ENCODE data around the gene KRT78.

KRT78 gene

DNA sequence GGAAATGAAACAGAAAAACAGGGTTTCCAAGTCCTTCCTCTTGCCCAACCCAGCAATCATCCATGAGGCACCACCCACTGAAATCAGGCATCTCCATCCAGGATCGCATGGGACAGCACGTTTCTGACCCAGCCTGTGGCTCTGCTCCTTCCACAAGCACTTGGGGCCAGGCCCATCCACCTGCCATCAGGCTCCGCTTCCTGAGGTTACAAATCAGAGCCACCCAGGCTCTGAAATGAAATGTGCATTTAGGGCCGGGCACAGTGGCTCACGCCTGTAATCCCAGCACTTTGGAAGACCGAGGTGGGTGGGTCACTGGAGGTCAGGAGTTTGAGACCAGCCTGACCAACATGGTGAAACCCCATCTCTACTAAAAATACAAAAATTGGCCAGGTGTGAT is 717 bp upstream of the KRT78 start:
- H3K9me3 ChIP-seq (ENCODE audit: control insufficient read depth in 1 of 2, low read length in 2 of 2), result no peaks in the 10 kb centered on the region
- no peaks in the 10 kb centered on the region for H3K4me1 ChIP-seq (ENCODE audit: control insufficient read depth in 1 of 2, insufficient read depth in 2 of 2, low read length in 2 of 2)
- no peak overlapping the region for H3K27ac ChIP-seq (ENCODE audit: low read length)
- no peaks in the 10 kb centered on the region for H3K27me3 ChIP-seq (ENCODE audit: low read depth, low read length)
- H3K36me3 ChIP-seq (ENCODE audit: control insufficient read depth in 1 of 2, insufficient read depth in 2 of 2, low read length in 2 of 2), result no peaks in the 10 kb centered on the region
- H3K4me3 ChIP-seq (ENCODE audit: low read depth in 1 of 2, low read length in 2 of 2), result no peak overlapping the region

DNA sequence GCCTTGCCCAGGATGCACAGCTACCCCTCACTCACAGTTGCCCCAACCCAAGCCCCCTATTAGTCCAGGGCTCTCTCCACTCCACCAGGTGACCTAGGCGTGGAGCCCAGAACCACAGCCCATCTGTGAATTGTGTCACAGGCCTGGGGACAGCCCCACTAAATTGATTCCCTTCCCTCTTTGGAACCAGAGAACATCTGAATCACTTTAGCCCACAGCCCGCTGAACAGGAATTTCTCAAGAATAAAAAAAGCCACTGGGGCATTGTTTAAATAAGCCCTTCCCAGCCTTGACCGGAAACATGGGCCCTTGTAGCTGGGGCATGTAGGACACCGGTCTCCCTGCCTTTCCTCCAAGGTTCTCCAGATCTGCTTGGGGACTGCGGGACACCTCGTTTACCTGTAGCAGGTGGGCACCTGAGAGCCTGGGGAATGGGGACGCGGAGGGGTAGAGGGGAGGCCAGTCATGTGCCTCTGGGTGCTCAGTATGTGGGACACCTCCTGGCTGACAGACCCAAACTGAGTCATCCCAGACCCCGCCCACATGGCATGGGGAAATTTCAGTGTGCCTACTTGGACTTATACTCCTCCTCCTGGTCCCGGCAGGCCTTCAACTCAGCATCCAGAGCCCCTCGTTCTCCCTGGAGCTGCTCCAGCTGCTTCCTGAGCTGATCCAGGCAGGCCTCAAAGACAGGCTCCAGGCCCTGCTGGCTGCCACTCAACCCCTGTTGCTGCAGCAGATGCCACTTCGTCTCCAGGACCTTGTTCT is 1.3 kb downstream of the KRT78 start:
- Histone ChIP-seq H3K27ac (ENCODE audit: low read length) (no peak overlapping the region), H3K4me1 (ENCODE audit: control insufficient read depth in 1 of 2, insufficient read depth in 2 of 2, low read length in 2 of 2) (no peaks in the 10 kb centered on the region), H3K27me3 (ENCODE audit: low read depth, low read length) (no peaks in the 10 kb centered on the region), H3K4me3 (ENCODE audit: low read depth in 1 of 2, low read length in 2 of 2) (no peak overlapping the region), H3K9me3 (ENCODE audit: control insufficient read depth in 1 of 2, low read length in 2 of 2) (no peaks in the 10 kb centered on the region), H3K36me3 (ENCODE audit: control insufficient read depth in 1 of 2, insufficient read depth in 2 of 2, low read length in 2 of 2) (no peaks in the 10 kb centered on the region)

DNA sequence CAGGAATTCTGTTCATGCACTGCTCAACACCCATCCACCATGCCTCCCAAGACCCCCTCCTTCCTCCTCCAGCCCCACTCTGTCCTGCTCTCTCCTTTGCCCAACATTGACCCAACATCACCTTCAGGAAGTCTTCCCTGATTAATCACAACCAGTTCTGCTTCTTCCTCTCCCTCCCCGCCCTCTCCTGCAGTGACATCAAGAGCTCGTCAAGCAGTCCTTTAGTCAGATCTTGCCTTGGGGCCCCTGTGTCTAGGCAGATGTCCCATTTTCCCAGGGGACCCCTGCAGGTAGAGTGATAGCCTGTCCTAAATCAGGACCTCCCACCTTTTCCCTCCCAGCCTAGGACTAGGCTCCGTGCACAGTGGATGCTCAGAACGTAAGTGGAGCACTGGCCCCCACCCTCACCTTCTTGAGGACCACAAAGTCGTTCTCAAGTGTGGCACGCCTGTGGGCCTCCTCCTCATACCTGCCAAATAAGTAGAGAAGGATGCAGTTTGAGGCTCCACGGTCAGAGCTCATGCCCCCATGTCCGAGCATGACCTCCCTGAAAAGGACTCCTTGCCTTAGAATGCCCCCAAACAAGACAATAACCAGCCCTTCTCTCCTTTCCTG is 2.3 kb downstream of the KRT78 start:
- H3K27ac ChIP-seq (ENCODE audit: low read length), result no peak overlapping the region
- H3K4me3 ChIP-seq (ENCODE audit: low read depth in 1 of 2, low read length in 2 of 2), result no peak overlapping the region
- H3K9me3 ChIP-seq (ENCODE audit: control insufficient read depth in 1 of 2, low read length in 2 of 2), result no peaks in the 10 kb centered on the region
- H3K36me3 ChIP-seq (ENCODE audit: control insufficient read depth in 1 of 2, insufficient read depth in 2 of 2, low read length in 2 of 2), result no peaks in the 10 kb centered on the region
- H3K4me1 ChIP-seq (ENCODE audit: control insufficient read depth in 1 of 2, insufficient read depth in 2 of 2, low read length in 2 of 2), result no peaks in the 10 kb centered on the region
- no peaks in the 10 kb centered on the region for H3K27me3 ChIP-seq (ENCODE audit: low read depth, low read length)

DNA sequence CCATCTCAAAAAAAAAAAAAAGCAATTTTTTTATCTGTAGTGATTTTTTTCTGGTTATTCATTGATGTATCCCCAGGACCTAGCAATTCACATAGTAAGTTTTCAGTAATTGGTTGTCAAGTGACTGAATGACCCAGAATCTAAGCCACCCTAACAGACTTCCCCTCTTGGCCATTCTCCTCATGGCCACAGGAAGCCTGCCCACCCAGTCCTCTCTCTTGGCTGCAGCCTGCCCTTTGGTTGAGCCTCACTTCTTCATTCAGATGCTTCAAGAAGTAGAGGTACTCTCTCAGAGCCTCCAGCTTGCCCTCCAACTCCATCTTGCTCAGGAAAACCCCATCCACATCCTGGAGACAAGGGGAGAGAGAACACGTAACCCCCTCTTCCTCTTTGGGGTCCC is 2.8 kb downstream of the KRT78 start:
- Histone ChIP-seq H3K27ac (ENCODE audit: low read length) (no peak overlapping the region), H3K27me3 (ENCODE audit: low read depth, low read length) (no peaks in the 10 kb centered on the region), H3K9me3 (ENCODE audit: control insufficient read depth in 1 of 2, low read length in 2 of 2) (no peaks in the 10 kb centered on the region), H3K4me3 (ENCODE audit: low read depth in 1 of 2, low read length in 2 of 2) (no peak overlapping the region), H3K4me1 (ENCODE audit: control insufficient read depth in 1 of 2, insufficient read depth in 2 of 2, low read length in 2 of 2) (no peaks in the 10 kb centered on the region), H3K36me3 (ENCODE audit: control insufficient read depth in 1 of 2, insufficient read depth in 2 of 2, low read length in 2 of 2) (no peaks in the 10 kb centered on the region)

DNA sequence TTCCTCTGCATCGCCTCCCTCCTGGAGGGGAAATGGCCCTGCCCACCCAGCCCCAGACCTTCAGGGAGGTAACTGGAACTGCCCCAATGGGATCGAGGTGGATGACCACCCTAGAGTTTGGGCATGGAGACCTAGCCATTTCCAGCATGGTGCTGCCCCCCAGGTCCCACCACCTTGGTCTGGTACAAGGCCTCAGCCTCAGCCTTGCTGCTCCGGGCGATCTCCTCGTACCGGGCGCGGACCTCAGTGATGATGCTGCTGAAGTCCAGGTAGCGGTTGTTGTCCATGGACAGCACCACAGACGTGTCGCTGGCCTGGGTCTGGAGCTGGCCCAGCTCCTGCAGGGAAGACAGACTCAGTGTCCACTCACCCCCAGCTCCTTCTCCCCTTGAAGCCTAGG is 4.4 kb downstream of the KRT78 start:
- no peak overlapping the region for H3K27ac ChIP-seq (ENCODE audit: low read length)
- H3K9me3 ChIP-seq (ENCODE audit: control insufficient read depth in 1 of 2, low read length in 2 of 2), result no peaks in the 10 kb centered on the region
- no peaks in the 10 kb centered on the region for H3K36me3 ChIP-seq (ENCODE audit: control insufficient read depth in 1 of 2, insufficient read depth in 2 of 2, low read length in 2 of 2)
- H3K27me3 ChIP-seq (ENCODE audit: low read depth, low read length), result no peaks in the 10 kb centered on the region
- H3K4me3 ChIP-seq (ENCODE audit: low read depth in 1 of 2, low read length in 2 of 2), result no peak overlapping the region
- no peaks in the 10 kb centered on the region for H3K4me1 ChIP-seq (ENCODE audit: control insufficient read depth in 1 of 2, insufficient read depth in 2 of 2, low read length in 2 of 2)

DNA sequence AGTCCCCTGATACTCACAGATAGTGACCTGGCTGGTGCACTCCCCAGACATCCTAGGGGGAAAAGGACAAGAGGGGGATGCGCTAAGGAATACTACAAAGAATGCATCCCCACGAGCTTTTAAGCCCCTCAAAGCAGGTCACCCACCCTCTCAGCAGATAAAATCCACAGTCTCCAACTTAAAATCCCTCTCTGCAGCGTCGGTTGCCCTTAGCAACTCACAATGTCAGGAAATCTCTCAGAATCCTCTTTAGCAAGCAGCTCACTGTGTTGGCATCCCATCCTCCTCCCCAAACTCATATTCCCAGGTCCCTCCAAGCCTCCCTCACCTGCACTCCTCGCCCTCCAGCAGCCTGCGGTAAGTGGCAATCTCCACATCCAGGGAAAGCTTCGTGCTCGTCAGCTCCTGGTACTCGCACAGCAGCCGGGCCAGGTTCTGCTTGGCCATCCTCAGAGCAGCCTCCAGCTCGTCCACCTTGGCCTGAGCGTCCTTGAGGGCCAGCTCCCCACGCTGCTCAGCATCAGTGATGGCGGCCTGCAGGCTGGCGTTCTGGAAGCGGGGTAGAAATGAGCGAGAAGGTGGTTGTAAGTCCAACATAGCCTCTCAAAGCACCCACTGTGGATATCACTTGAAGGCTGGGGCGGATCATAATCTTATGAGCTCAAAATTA is 9.2 kb downstream of the KRT78 start:
- H3K4me3 ChIP-seq (ENCODE audit: low read depth in 1 of 2, low read length in 2 of 2), result no peak overlapping the region
- H3K36me3 ChIP-seq (ENCODE audit: control insufficient read depth in 1 of 2, insufficient read depth in 2 of 2, low read length in 2 of 2), result no peaks in the 10 kb centered on the region
- no peaks in the 10 kb centered on the region for H3K4me1 ChIP-seq (ENCODE audit: control insufficient read depth in 1 of 2, insufficient read depth in 2 of 2, low read length in 2 of 2)
- no peaks in the 10 kb centered on the region for H3K9me3 ChIP-seq (ENCODE audit: control insufficient read depth in 1 of 2, low read length in 2 of 2)
- no peaks in the 10 kb centered on the region for H3K27me3 ChIP-seq (ENCODE audit: low read depth, low read length)
- no peak overlapping the region for H3K27ac ChIP-seq (ENCODE audit: low read length)

DNA sequence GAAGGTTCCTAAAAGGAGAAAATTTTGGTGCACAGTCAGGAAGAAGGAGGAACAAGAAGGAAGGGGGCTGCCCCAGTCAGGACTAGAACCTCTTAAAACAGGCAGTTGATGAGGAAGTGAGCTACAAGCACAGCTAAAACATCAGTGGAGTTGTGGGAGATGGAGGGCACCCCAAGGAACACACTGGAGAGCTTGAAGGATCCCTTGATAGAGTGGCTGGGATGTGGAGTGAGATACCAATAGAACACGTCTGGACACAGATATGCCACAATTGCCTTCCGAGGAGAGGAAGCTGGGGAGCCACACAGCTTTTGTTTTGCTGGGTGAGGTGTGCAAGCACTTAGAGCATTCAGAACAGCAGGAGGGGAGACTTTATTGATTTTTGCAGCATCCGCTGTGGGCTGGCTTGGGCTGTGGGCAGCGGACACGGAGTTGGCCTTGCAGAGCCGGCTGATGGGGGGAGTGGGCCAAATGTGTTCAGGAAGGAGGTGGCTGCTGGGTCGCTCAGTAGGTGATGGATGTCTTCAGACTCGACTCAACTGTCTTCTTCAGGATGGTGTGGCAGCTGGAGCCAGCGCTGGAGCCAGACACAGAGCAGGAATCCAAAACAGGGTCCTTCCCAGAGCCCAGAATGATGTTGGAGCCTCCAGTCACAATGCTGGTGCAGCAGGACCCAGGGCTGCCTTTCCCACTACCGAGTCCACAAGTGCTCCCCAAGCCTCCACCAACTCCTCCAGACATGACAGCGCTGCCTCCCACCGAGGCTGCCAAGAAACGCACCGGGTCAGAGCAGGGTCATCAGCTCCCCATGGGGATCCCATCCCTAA is 10.0 kb downstream of the KRT78 start:
- H3K4me1 ChIP-seq (ENCODE audit: control insufficient read depth in 1 of 2, insufficient read depth in 2 of 2, low read length in 2 of 2), result no peaks in the 10 kb centered on the region
- no peaks in the 10 kb centered on the region for H3K36me3 ChIP-seq (ENCODE audit: control insufficient read depth in 1 of 2, insufficient read depth in 2 of 2, low read length in 2 of 2)
- H3K27me3 ChIP-seq (ENCODE audit: low read depth, low read length), result no peaks in the 10 kb centered on the region
- H3K27ac ChIP-seq (ENCODE audit: low read length), result no peak overlapping the region
- H3K4me3 ChIP-seq (ENCODE audit: low read depth in 1 of 2, low read length in 2 of 2), result no peak overlapping the region
- H3K9me3 ChIP-seq (ENCODE audit: control insufficient read depth in 1 of 2, low read length in 2 of 2), result no peaks in the 10 kb centered on the region

DNA sequence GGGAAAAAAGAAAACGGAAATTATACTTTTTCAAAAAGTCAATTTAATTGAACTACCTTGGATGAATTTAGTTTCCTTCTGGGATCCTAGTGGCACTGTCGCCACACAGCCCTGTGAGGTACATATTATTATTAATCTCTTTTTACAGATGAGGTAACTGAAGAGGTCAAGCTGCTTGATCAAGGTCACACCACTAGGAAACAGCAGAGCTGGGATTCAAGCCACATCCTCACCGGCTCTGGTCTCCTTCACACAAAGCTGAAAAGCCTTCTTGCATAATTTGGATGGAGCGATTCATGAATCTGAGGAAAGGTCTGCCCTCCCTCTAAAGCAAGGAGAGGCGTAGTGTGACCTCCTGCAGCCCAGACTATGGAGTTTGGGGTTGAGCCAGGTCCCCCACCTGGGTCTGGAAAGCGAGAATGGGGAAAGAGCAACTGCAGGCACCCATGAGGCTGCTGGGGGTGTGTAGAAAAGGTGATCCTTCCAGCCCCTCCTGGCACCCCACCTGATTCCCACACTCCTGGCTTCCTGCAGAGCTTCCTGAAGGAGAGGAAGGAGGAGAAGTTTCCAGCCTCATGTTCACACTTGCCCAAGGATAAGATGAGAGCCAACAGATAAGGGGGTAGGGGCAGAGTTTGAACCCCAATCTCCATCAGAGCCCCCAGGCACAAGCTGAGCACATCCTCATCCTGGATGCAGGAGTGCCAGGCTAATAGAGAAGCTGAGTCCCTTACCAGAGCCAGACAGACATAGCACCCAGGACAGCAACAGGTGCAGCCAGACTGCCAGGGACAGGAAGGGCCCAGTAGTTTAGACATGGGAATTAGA is 10.8 kb downstream of the KRT78 start:
- no peaks in the 10 kb centered on the region for H3K4me1 ChIP-seq (ENCODE audit: control insufficient read depth in 1 of 2, insufficient read depth in 2 of 2, low read length in 2 of 2)
- H3K27ac ChIP-seq (ENCODE audit: low read length), result no peak overlapping the region
- H3K9me3 ChIP-seq (ENCODE audit: control insufficient read depth in 1 of 2, low read length in 2 of 2), result no peaks in the 10 kb centered on the region
- no peaks in the 10 kb centered on the region for H3K36me3 ChIP-seq (ENCODE audit: control insufficient read depth in 1 of 2, insufficient read depth in 2 of 2, low read length in 2 of 2)
- H3K4me3 ChIP-seq (ENCODE audit: low read depth in 1 of 2, low read length in 2 of 2), result no peak overlapping the region
- no peaks in the 10 kb centered on the region for H3K27me3 ChIP-seq (ENCODE audit: low read depth, low read length)

DNA sequence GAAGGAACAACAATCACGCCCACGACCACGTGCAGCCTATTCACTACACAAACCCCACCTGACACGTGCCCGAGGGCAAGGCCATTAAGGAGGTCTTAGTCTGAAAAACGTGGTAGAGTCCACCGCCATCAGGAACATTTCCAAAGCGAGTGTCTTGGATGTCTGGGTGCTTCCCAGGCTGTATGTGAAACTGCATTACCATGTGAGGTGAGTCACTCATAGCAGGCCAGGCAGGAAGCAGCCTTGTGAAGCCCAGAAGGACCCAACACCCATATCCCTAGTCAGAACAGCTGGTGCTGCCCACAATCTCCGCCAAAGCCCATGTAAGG is 11.4 kb downstream of the KRT78 start:
- no peaks in the 10 kb centered on the region for H3K27me3 ChIP-seq (ENCODE audit: low read depth, low read length)
- H3K27ac ChIP-seq (ENCODE audit: low read length), result no peak overlapping the region
- no peaks in the 10 kb centered on the region for H3K9me3 ChIP-seq (ENCODE audit: control insufficient read depth in 1 of 2, low read length in 2 of 2)
- H3K4me3 ChIP-seq (ENCODE audit: low read depth in 1 of 2, low read length in 2 of 2), result no peak overlapping the region
- no peaks in the 10 kb centered on the region for H3K36me3 ChIP-seq (ENCODE audit: control insufficient read depth in 1 of 2, insufficient read depth in 2 of 2, low read length in 2 of 2)
- H3K4me1 ChIP-seq (ENCODE audit: control insufficient read depth in 1 of 2, insufficient read depth in 2 of 2, low read length in 2 of 2), result no peaks in the 10 kb centered on the region

DNA sequence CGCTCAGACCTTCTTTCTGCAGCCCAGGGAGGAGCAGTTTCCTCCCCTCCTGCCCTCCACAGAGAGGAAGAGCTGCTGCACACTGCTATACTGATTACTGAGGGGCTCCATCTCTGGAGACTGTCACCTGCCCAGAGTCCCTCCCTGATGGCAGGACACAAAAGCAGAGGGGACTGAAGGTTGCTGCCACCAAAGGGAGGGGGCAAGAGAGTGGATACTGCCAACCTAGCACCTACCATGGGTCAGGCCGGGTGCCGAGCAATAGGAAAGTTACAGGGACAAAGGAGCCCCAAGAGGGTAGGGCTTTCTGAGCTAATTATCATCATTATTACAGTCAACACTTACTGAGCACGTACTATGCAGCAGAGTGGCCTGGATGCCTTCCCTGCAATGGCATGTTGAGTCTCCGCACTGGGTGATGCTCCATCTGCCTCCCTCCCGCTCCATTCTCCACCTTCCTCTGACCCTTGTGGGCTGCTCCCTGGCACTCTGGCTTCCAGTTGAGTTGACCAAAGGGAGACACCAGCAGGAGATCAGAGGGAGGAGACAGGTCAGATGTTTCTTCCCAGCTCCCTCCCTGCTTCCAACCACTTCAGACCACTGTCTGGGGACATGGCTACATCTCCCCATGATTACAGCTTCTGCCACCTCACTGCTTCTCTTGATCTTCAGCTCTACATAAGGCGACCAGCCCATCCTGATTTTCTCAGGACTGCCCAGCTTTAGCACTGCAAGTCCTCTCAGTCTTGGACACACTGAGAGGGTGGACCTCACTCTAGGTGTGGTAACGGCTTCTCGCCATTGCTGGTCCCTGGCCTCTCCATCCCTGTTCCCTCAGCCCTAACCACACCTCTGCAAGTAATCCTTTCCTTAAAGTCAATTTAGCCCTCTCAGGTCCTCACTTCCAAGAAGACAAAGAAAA is 12.0 kb downstream of the KRT78 start:
- Histone ChIP-seq H3K9me3 (ENCODE audit: control insufficient read depth in 1 of 2, low read length in 2 of 2) (no peaks in the 10 kb centered on the region), H3K27ac (ENCODE audit: low read length) (no peak overlapping the region), H3K27me3 (ENCODE audit: low read depth, low read length) (no peaks in the 10 kb centered on the region), H3K4me3 (ENCODE audit: low read depth in 1 of 2, low read length in 2 of 2) (no peak overlapping the region), H3K36me3 (ENCODE audit: control insufficient read depth in 1 of 2, insufficient read depth in 2 of 2, low read length in 2 of 2) (no peaks in the 10 kb centered on the region), H3K4me1 (ENCODE audit: control insufficient read depth in 1 of 2, insufficient read depth in 2 of 2, low read length in 2 of 2) (no peaks in the 10 kb centered on the region)

All from muscle layer of duodenum (tissue), 2 donors.